H1 (cell line): ENCODE results near the gene ARHGEF11. TPM values are rescaled to one million over a fixed set of nuclear protein-coding genes. Genes with fewer than 3 reads are reported as not detected.

Experiments used
- BRCA1 ChIP-seq: IDR thresholded peaks from 2 replicates; pipeline ENCODE4 v1.6.1; 2012; ENCODE audit warnings: low read depth, low read length, improper control_type of control experiment
- TBP ChIP-seq: IDR thresholded peaks from 2 replicates; pipeline ENCODE4 v1.6.1; 2011; ENCODE audit warnings: low read depth, low read length, improper control_type of control experiment
- YY1 ChIP-seq: IDR thresholded peaks from 2 replicates; pipeline ENCODE4 v1.6.1; 2011; ENCODE audit warnings: low read depth, mild to moderate bottlenecking, low read length
- polyA plus RNA-seq, 7 experiments: library from polyadenylated mRNA; depleted of rRNA in 3 of 7; stranded (reverse) in 5 of 7; unstranded in 2 of 7; fragments of >200 nt in 5 of 7; fragments of 200-250 nt in 2 of 7; gene quantifications; 1 replicate in 5 of 7; 2 replicates in 1 of 7; 4 replicates in 1 of 7; pipeline versions ENCODE4 v1.2.1 to v1.2.3, GENCODE V29; 2011 to 2013; ENCODE audit warnings: missing spikeins in 2 of 7, mixed read lengths in 2 of 7
- total RNA-seq: library from RNA; stranded (reverse); fragmentation: NEBNext Ultra II Directional; extraction: Animal tissue kit (Norgen Biotek cat#: 25700); gene quantifications from 2 replicates; pipeline ENCODE4 v1.2.1, GENCODE V29; 2021
- TF ChIP-seq, protein P1 (sequence below): IDR thresholded peaks from 2 replicates; pipeline ENCODE4 v1.6.1; 2011; ENCODE audit warnings: low read depth, mild to moderate bottlenecking, low read length; ENCODE audit not compliant: insufficient read depth

The ARHGEF11 gene
- total and polyA plus RNA-seq, 2 of the 8 experiments (the other 6 are each of a cell fraction or from before 2014, with no cell fraction given): 19.9 to 33.1 TPM

DNA sequence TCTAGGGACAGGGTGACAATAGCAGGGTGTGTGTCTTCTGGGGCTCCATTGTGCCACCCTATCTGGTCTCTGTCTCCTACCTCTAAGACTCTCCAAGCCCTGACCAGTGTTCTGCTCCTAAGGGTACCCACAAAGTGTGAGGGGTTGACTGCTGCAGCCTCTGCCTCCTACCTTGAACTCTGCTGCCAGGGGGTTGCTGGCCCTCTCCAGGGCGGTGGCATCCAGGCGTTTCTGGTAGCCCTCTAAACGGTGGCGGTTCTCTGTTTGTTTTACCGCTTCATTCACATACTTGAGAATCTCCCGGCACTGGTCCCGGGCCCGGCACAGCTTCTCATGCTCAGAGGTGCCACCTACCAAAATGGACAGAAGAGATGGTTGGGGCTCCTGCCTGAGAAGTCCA, 100.7 kb downstream of the ARHGEF11 start (continued):
- TF ChIP-seq YY1 (no peak), BRCA1 (no peak), TBP (no peak)
- TF ChIP-seq, protein P1, sequence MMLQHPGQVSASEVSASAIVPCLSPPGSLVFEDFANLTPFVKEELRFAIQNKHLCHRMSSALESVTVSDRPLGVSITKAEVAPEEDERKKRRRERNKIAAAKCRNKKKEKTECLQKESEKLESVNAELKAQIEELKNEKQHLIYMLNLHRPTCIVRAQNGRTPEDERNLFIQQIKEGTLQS: no peak
- TF ChIP-seq, all 59 proteins: peak for 0
